Subcutaneous abdominal adipose tissue (tissue), 5 donors: ENCODE measurements around the gene PDXDC1.
"Not testable (repeated sequence)": the region's sequence is repeated elsewhere in the genome, so short reads cannot be mapped to it uniquely, and the experiment has no call there.

Experiments
- H3K27ac ChIP-seq: one replicate; pipeline ENCODE4 v1.7.0; 2013; ENCODE audit warnings: low read depth, mild to moderate bottlenecking, inconsistent platforms, low read length, moderate library complexity
- H3K27me3 ChIP-seq, 5 donors: one replicate each; pipeline ENCODE4 v1.7.0; 2013; ENCODE audit warnings: low read length in 5 of 5, inconsistent platforms in 1 of 5; ENCODE audit not compliant: control insufficient read depth in 5 of 5, insufficient read depth in 4 of 5
- H3K36me3 ChIP-seq, 5 donors: one replicate each; pipeline ENCODE4 v1.7.0; 2013; ENCODE audit warnings: low read length in 5 of 5; ENCODE audit not compliant: control insufficient read depth in 5 of 5, insufficient read depth in 5 of 5
- H3K4me1 ChIP-seq, 5 donors: one replicate each; pipeline ENCODE4 v1.7.0; 2013; ENCODE audit warnings: low read length in 5 of 5, mild to moderate bottlenecking in 3 of 5, moderate library complexity in 1 of 5; ENCODE audit not compliant: control insufficient read depth in 5 of 5, insufficient read depth in 5 of 5
- H3K4me3 ChIP-seq, 5 donors: one replicate each; pipeline ENCODE4 v1.7.0; 2013; ENCODE audit warnings: low read length in 5 of 5, low read depth in 1 of 5
- H3K9ac ChIP-seq, 5 donors: one replicate each; pipeline ENCODE4 v1.7.0; 2013; ENCODE audit warnings: low read length in 5 of 5, mild to moderate bottlenecking in 4 of 5, moderate library complexity in 3 of 5
- H3K9me3 ChIP-seq, 5 donors: one replicate each; pipeline ENCODE4 v1.7.0; 2013; ENCODE audit warnings: low read length in 5 of 5; ENCODE audit not compliant: control insufficient read depth in 5 of 5
- donor health status: healthy.
- donor health status: healthy.
- donor health status: healthy.
- donor health status: healthy.
- donor health status: healthy.

PDXDC1 gene

DNA sequence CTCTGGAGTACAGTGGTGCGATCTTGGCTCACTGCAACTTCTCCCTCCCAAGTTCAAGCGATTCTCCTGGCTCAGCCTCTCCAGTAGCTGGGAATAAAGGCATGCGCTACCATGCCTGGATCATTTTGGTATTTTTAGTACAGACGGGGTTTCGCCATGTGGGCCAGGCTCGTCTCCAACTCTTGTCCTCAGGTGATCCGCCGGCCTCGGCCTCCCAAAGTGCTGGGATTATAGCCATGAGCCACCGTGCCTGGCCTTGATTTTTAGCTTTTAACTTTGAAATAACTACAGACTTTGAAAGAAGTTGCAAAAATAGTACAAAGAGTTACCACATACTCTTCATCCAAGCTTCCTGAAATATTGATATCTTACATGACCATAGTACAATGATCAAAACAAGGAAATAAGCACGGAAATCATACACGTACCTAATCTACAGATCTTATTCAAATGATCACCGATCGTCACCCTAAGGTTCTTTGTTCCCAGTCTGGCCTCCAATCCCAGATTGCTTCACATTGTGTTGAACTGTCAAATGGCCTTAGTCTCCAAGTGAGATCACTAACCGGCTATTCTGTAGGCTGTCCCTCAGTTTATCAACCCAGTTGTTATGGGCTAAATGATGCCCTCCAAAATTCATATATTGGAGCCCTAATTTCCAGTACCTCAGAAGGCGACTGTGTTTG lies 19.1 kb upstream of the PDXDC1 start:
- no peaks in the 10 kb centered on the region for H3K9me3 ChIP-seq
- H3K27ac ChIP-seq = no peak overlapping the region
- no peak overlapping the region for H3K4me3 ChIP-seq
- H3K4me1 ChIP-seq = peaks cover 0 to 9% (median 0%) of the 10 kb centered on the region in 5 donors
- H3K36me3 ChIP-seq = no peaks in the 10 kb centered on the region
- H3K9ac ChIP-seq = no peak overlapping the region
- H3K27me3 ChIP-seq = no peaks in the 10 kb centered on the region

GRCh38 chr16:14957576-14958322 lies 17.1 kb upstream of the PDXDC1 start:
- no peaks in the 10 kb centered on the region for H3K36me3 ChIP-seq
- H3K4me3 ChIP-seq = no peak overlapping the region
- no peaks in the 10 kb centered on the region for H3K9me3 ChIP-seq
- H3K4me1 ChIP-seq = peaks cover 0 to 9% (median 0%) of the 10 kb centered on the region in 5 donors
- no peaks in the 10 kb centered on the region for H3K27me3 ChIP-seq
- H3K27ac ChIP-seq = no peak overlapping the region
- no peak overlapping the region for H3K9ac ChIP-seq

DNA sequence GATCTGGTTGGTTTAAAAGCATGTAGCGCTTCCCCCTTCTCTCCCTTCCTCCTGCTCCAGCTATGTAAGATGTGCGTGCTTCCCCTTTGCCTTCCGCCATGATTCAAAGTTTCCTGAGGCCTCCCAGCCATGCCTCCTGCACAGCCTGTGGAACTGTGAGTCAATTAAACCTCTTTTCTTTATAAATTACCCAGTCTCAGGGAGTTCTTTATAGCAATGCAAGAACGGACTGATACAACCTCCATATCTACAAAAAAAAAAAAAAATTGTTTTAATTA lies 16.6 kb upstream of the PDXDC1 start:
- Histone ChIP-seq H3K9me3 (peaks cover 0 to 1% (median under 1%) of the 10 kb centered on the region in 5 donors), H3K27ac (no peak overlapping the region), H3K4me1 (peaks cover 0 to 9% (median 0%) of the 10 kb centered on the region in 5 donors), H3K27me3 (no peaks in the 10 kb centered on the region), H3K9ac (no peak overlapping the region), H3K4me3 (no peak overlapping the region), H3K36me3 (no peaks in the 10 kb centered on the region)

- peaks cover 0 to 2% (median 0%) of the 10 kb centered on the region in 5 donors for H3K27me3 ChIP-seq
- peaks cover 0 to 9% (median 0%) of the 10 kb centered on the region in 5 donors for H3K4me1 ChIP-seq
- H3K27ac ChIP-seq = no peak overlapping the region
- H3K36me3 ChIP-seq = no peaks in the 10 kb centered on the region
- H3K9ac ChIP-seq = no peak overlapping the region
- H3K9me3 ChIP-seq = peaks cover 0 to 5% (median 4%) of the 10 kb centered on the region in 5 donors
- H3K4me3 ChIP-seq = no peak overlapping the region
These were observed 15.9 kb upstream of the PDXDC1 start for GRCh38 chr16:14958970-14959369.

GRCh38 chr16:14961405-14962186 lies 13.2 kb upstream of the PDXDC1 start:
- peaks cover 0 to 2% (median 0%) of the 10 kb centered on the region in 5 donors for H3K27me3 ChIP-seq
- H3K4me1 ChIP-seq = no peaks in the 10 kb centered on the region
- no peak overlapping the region for H3K9ac ChIP-seq
- no peak overlapping the region for H3K27ac ChIP-seq
- no peak overlapping the region for H3K4me3 ChIP-seq
- no peaks in the 10 kb centered on the region for H3K36me3 ChIP-seq
- peaks cover 0 to 5% (median 4%) of the 10 kb centered on the region in 5 donors for H3K9me3 ChIP-seq

DNA sequence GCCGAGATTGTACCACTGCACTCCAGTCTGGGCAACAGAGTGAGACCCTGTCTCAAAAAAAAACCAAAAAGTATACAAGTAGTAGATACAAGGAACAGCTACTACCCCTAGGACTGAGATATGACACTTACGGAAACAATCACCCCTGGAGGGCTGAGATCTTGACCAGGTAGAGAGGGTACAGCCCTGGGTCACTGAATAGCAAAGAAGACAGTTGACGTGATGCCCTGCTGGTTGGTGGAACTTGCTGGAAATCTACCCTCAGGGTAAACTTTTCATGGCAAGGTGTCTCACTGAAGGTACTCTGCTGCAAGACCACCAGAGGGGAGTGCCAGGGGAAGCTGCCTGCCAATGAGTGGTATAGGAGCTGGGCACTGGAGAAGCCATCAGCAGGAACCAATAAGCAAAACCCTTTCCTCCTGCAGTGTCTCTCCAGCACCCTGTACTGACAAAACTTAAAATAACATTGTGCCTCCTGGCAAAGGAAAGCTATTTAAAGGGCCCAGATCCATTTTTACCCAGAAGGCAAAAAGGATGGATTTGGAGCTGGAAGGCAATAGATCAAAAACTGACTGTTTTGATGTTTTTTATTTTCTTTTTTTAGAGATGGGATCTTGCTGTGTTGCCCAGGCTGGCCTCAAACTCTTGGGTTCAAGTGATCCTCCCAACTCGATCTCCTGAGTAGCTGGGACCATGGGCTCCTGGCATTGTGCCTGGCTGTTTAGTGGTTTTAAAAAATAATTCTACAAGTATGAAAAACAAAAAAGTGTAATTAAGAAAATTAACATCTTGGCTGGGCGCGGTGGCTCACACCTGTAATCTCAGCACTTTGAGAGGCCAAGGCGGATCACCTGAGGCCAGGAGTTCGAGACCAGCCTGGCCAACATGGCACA lies 11.3 kb upstream of the PDXDC1 start:
- no peak overlapping the region for H3K4me3 ChIP-seq
- no peak overlapping the region for H3K9ac ChIP-seq
- peaks cover 0 to 2% (median 0%) of the 10 kb centered on the region in 5 donors for H3K27me3 ChIP-seq
- H3K27ac ChIP-seq = no peak overlapping the region
- H3K36me3 ChIP-seq = no peaks in the 10 kb centered on the region
- H3K4me1 ChIP-seq = no peaks in the 10 kb centered on the region
- peaks cover 0 to 5% (median 4%) of the 10 kb centered on the region in 5 donors for H3K9me3 ChIP-seq

GRCh38 chr16:14965328-14965727 lies 9.5 kb upstream of the PDXDC1 start:
- H3K27ac ChIP-seq = no peak overlapping the region
- H3K9ac ChIP-seq = no peak overlapping the region
- H3K36me3 ChIP-seq = no peaks in the 10 kb centered on the region
- peaks cover 0 to 5% (median 4%) of the 10 kb centered on the region in 5 donors for H3K9me3 ChIP-seq
- peaks cover 0 to 2% (median 0%) of the 10 kb centered on the region in 5 donors for H3K27me3 ChIP-seq
- no peak overlapping the region for H3K4me3 ChIP-seq
- no peaks in the 10 kb centered on the region for H3K4me1 ChIP-seq

DNA sequence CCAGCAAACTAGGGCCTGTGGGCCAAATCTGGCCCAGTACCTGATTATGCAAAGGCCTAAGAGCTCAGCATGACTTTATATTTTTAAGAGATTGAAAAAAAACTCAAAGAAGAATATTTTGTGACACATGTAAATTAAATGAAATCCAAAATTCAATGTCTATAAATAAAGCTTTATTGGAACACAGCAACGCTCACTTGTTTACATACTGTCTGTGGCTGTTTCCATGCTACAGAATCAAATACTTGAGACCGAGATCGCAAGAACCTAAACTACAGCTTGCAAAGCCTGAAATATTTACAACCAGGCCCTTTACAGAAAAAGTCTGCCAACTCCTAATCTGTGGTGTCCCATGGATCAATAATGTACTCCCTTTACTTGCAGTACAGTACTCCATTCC lies 5.0 kb upstream of the PDXDC1 start:
- H3K4me3 ChIP-seq, H3K9ac ChIP-seq, H3K9me3 ChIP-seq, H3K36me3 ChIP-seq, H3K27ac ChIP-seq, H3K27me3 ChIP-seq, H3K4me1 ChIP-seq: not testable (repeated sequence)

- H3K4me1 ChIP-seq = peaks cover 3 to 17% (median 14%) of the 10 kb centered on the region in 5 donors
- H3K27ac ChIP-seq, H3K4me3 ChIP-seq, H3K9me3 ChIP-seq, H3K9ac ChIP-seq, H3K27me3 ChIP-seq, H3K36me3 ChIP-seq: not testable (repeated sequence)
These were observed 3.1 kb upstream of the PDXDC1 start for GRCh38 chr16:14971621-14972228.
